DOHH2 (cell line): ENCODE results near the gene SMYD5.
"Not testable (repeated sequence)": the region's sequence is repeated elsewhere in the genome, so short reads cannot be mapped to it uniquely, and the experiment has no call there.

Source experiments
- H3F3A ChIP-seq: fragments of 200-600 bp; sonication (generic), shearing (Covaris generic); 2 replicates; pipeline ENCODE4 v1.6.0; 2016; ENCODE audit warnings: antibody characterized with exemption, mild to moderate bottlenecking; ENCODE audit not compliant: control insufficient read depth, insufficient read depth
- H3K27ac ChIP-seq: fragments of 200-600 bp; sonication (generic); 2 replicates; pipeline ENCODE4 v1.5.1; 2014; ENCODE audit warnings: low read depth, mild to moderate bottlenecking, low read length, moderate library complexity
- H3K27me3 ChIP-seq: fragments of 200-600 bp; sonication (generic); 2 replicates; pipeline ENCODE4 v1.6.1; 2014; ENCODE audit warnings: mild to moderate bottlenecking, low read length, mixed read lengths; ENCODE audit not compliant: control insufficient read depth
- H3K36me3 ChIP-seq: fragments of 200-600 bp; sonication (generic); 2 replicates; pipeline ENCODE4 v1.6.1; 2014; ENCODE audit warnings: mild to moderate bottlenecking, low read length, moderate library complexity, mixed read lengths; ENCODE audit not compliant: control insufficient read depth
- H3K4me1 ChIP-seq: fragments of 200-600 bp; sonication (generic); 2 replicates; pipeline ENCODE4 v1.6.1; 2014; ENCODE audit warnings: mild to moderate bottlenecking, low read length, mixed read lengths; ENCODE audit not compliant: control insufficient read depth
- H3K4me2 ChIP-seq: fragments of 200-600 bp; sonication (generic); 2 replicates; pipeline ENCODE4 v1.6.0; 2014; ENCODE audit warnings: mild to moderate bottlenecking, low read length, moderate library complexity
- H3K4me3 ChIP-seq: fragments of 200-600 bp; sonication (generic); 2 replicates; pipeline ENCODE4 v1.5.1; 2014; ENCODE audit warnings: mild to moderate bottlenecking, low read length, mixed read lengths
- H3K79me2 ChIP-seq: fragments of 200-600 bp; sonication (generic); 2 replicates; pipeline ENCODE4 v1.6.1; 2014; ENCODE audit warnings: mild to moderate bottlenecking, low read length, mixed read lengths; ENCODE audit not compliant: control insufficient read depth
- H3K9me2 ChIP-seq: fragments of 200-600 bp; sonication (generic); replicated peaks from 2 replicates; pipeline ENCODE4 v1.6.1; 2014; ENCODE audit warnings: mild to moderate bottlenecking, low read length, mixed read lengths; ENCODE audit not compliant: control insufficient read depth
- H3K9me3 ChIP-seq: fragments of 200-600 bp; sonication (generic); 2 replicates; pipeline ENCODE4 v1.6.1; 2014; ENCODE audit warnings: antibody characterized with exemption, low read length, mixed read lengths; ENCODE audit not compliant: control insufficient read depth, insufficient read depth
- H4K20me1 ChIP-seq: fragments of 200-600 bp; sonication (generic); 2 replicates; pipeline ENCODE4 v1.6.0; 2014; ENCODE audit warnings: low read depth, mild to moderate bottlenecking, antibody characterized with exemption, low read length, moderate library complexity; ENCODE audit not compliant: control insufficient read depth, insufficient read depth
- CTCF ChIP-seq: fragments of 200-600 bp; sonication (generic); IDR thresholded peaks from one replicate; pipeline ENCODE4 v1.5.1; 2014; ENCODE audit warnings: antibody characterized with exemption, mild to moderate bottlenecking, low read depth, low read length; ENCODE audit not compliant: poor library complexity, severe bottlenecking
- EZH2phosphoT487 ChIP-seq: fragments of 200-600 bp; sonication (generic); IDR thresholded peaks from 2 replicates; pipeline ENCODE4 v1.6.1; 2017; ENCODE audit warnings: borderline replicate concordance, mild to moderate bottlenecking, antibody characterized with exemption, low read length, moderate library complexity, mixed read lengths

Gene SMYD5

GRCh38 chr2:73187549-73187948 lies 26.5 kb upstream of the SMYD5 start:
- peaks cover 5% of the 10 kb centered on the region; the same call in 1 of the 2 replicates for H3K27me3 ChIP-seq
- no peak overlapping the region for H3K4me3 ChIP-seq
- H3F3A ChIP-seq = no peaks in the 10 kb centered on the region
- no peaks in the 10 kb centered on the region for H4K20me1 ChIP-seq
- TF ChIP-seq CTCF (no peak), EZH2phosphoT487 (no peak)
- H3K9me2 ChIP-seq = no peaks in the 10 kb centered on the region
- H3K27ac ChIP-seq = no peak overlapping the region
- no peaks in the 10 kb centered on the region for H3K79me2 ChIP-seq
- H3K9me3 ChIP-seq = no peaks in the 10 kb centered on the region
- no peaks in the 10 kb centered on the region for H3K36me3 ChIP-seq
- H3K4me2 ChIP-seq = no peak overlapping the region
- peaks cover 3% of the 10 kb centered on the region; the same call in 1 of the 2 replicates for H3K4me1 ChIP-seq

GRCh38 chr2:73197579-73197978 lies 16.5 kb upstream of the SMYD5 start:
- Histone ChIP-seq H3K4me1 (no peaks in the 10 kb centered on the region), H3K4me3 (no peak overlapping the region), H3K27me3 (peaks cover 15% of the 10 kb centered on the region), H3K4me2 (no peak overlapping the region), H3K9me3 (no peaks in the 10 kb centered on the region), H3K79me2 (no peaks in the 10 kb centered on the region), H3F3A (no peaks in the 10 kb centered on the region), H4K20me1 (no peaks in the 10 kb centered on the region), H3K9me2 (no peaks in the 10 kb centered on the region), H3K27ac (no peak overlapping the region), H3K36me3 (no peaks in the 10 kb centered on the region)
- TF ChIP-seq EZH2phosphoT487 (no peak), CTCF (no peak)

DNA sequence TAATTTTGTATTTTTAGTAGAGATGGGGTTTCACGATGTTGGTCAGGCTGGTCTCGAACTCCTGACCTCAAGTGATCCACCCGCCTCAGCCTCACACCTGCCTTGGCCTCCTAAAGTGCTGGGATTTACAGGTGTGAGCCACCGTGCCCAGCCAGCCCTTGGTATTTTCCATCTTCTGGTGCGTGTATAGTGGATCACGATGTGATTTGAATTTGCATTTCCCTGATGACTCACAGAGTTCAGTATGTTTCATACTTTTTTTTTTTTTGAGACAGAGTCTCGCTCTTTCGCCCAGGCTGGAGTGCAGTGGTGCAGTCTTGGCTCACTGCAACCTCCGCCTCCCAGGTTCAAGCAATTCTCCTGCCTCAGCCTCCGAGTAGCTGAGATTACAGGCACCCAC lies 13.8 kb upstream of the SMYD5 start:
- H3K9me3 ChIP-seq, H3F3A ChIP-seq, H3K79me2 ChIP-seq, H3K9me2 ChIP-seq, H3K4me1 ChIP-seq, H3K4me3 ChIP-seq, H3K36me3 ChIP-seq, H4K20me1 ChIP-seq, H3K27ac ChIP-seq, H3K4me2 ChIP-seq: not testable (repeated sequence)
- peaks cover 15% of the 10 kb centered on the region for H3K27me3 ChIP-seq

DNA sequence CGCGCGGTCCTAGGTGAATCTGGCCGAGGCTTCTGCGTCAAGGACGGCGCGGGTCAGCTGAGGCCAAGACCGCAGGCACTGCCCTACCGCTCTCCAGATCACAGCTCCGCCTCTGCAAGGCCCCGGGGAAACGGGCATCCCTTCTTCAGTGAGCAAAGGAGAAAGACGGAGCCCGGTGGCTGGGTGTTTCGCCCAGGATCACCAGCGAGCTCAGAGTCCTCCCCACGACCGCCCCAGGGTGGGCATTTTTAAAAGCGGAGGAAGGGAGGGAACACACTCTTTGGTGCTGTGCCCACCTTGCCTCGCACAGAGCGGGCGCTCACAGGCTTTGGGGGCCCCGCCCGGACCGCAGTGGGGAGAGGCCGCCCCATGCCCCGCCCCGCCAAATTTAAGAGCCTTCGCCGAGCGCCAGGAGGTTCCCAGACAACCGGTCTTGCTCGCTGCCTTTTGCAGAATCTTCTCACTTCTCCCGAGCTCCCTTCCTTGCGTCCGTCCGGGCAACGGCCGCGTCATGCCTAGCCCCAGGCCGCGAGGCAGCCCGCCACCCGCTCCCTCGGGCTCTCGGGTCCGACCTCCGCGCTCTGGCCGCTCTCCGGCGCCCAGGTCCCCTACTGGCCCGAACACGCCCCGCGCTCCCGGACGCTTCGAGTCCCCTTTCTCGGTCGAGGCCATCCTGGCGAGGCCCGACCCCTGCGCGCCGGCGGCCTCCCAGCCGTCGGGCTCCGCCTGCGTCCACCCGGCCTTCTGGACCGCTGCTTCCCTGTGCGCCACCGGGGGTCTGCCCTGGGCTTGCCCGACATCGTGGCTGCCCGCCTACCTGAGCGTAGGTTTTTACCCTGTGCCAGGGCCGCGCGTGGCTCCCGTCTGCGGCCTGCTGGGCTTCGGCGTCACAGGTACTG lies 11.6 kb upstream of the SMYD5 start, which contains the start of gene NOTO:
Gene NOTO (plus strand): TSS at position 419 of the 899 bp plus-strand sequence. CDS start 93 bp downstream, at position 512.
- no peak within 1 kb of the TSS for H3K4me3 ChIP-seq
- no peaks in the 10 kb centered on the region for H3K36me3 ChIP-seq
- TF ChIP-seq CTCF (no peak), EZH2phosphoT487 (no peak)
- H3K4me2 ChIP-seq = no peak within 1 kb of the TSS
- H3F3A ChIP-seq = no peaks in the 10 kb centered on the region
- no peaks in the 10 kb centered on the region for H3K9me2 ChIP-seq
- H3K79me2 ChIP-seq = no peaks in the 10 kb centered on the region
- no peaks in the 10 kb centered on the region for H3K4me1 ChIP-seq
- H4K20me1 ChIP-seq = no peaks in the 10 kb centered on the region
- H3K27me3 ChIP-seq = 0 out of 2 replicates have a peak, but pooled peaks cover 8% of the 10 kb centered on the region
- H3K9me3 ChIP-seq = no peaks in the 10 kb centered on the region
- H3K27ac ChIP-seq = no peak within 1 kb of the TSS
